ENCODE data around the gene AMOTL2. TPM values are rescaled to one million over a fixed set of nuclear protein-coding genes. Genes with fewer than 3 reads are reported as not detected.

Gene AMOTL2
- total RNA-seq, 1 donor: 0.10 TPM

DNA sequence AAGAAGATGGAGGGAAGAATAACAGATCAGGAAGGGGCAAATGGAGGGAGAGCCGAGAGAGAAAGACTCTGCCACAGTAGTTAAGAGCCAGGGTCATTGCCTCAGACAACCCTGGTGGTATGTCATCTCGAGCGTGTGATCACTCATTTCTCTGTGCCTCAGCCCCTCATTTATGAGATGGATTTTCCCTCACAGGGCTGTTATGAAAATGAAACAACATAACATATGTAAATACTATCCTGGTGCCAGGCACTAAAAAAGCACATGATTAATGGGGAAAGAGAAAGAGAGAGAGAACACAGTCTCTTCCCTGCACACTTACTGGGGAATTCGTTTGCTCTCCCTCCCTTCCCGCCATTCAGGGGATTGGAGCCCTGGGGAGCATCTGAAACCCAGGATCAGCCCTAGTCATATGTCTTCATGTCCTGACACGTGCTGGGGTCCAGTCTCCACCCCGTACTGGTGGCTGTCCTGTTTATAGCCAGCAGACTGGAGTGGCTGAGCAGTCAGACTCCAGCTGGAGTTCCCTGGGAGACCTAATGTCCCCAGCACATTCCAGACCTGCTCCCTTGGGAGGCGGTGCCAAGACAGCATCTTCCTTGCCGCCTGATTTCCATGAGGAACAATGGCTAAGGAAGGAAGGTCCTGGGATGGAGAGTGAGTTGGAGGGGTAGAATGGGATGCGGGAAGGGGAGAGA is 14.7 kb upstream of the AMOTL2 start:
- Histone ChIP-seq H3K27me3 (ENCODE audit: insufficient read depth, low read length) (no peaks in the 10 kb centered on the region), H3K9me3 (ENCODE audit: low read depth, low read length) (no peaks in the 10 kb centered on the region), H3K4me3 (ENCODE audit: low read length) (no peak overlapping the region), H3K4me1 (ENCODE audit: insufficient read depth, low read length) (no peaks in the 10 kb centered on the region)

DNA sequence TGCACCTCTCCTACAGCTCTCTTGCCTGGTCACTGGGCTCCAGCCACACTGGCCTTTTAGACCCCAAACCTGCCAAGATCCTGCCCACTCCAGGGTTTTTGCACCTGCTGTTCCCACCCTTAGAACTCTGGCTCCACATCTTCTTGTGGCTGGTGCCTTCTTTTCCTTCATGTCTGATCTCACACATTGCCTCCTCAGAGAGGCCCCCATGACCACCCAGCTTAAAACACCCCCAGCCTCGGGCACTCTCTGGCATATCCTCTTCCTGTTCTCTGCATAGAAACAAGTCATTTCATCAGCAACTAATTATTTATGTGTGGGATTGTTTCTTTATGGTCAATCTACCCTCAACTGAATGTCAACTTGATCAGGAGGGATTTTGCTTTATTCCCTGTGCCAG is 14.0 kb upstream of the AMOTL2 start:
- Histone ChIP-seq H3K9me3 (ENCODE audit: low read depth, low read length) (no peaks in the 10 kb centered on the region), H3K4me3 (ENCODE audit: low read length) (no peak overlapping the region), H3K4me1 (ENCODE audit: insufficient read depth, low read length) (no peaks in the 10 kb centered on the region), H3K27me3 (ENCODE audit: insufficient read depth, low read length) (no peaks in the 10 kb centered on the region)

DNA sequence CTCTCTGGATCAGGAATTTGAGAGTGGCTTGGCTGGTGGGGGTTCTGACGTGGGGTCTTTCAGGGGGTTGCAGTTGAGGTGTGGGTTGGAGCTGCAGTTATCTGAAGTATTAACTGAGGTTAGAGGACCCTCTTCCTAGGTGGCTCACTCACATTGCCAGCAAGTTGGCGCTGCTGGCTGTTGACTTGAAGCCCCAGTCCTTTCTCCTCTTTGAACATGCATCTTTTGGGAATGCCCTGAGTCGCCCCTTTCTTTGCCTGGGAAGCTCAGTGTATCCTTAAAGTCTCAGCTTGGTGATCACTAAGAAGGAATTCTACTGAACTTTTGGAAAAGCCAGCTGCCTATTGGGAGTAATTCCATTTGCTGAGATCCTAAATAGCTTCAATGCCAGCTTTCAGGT is 13.0 kb upstream of the AMOTL2 start:
- H3K9me3 ChIP-seq (ENCODE audit: low read depth, low read length): no peaks in the 10 kb centered on the region
- H3K27me3 ChIP-seq (ENCODE audit: insufficient read depth, low read length): no peaks in the 10 kb centered on the region
- no peak overlapping the region for H3K4me3 ChIP-seq (ENCODE audit: low read length)
- H3K4me1 ChIP-seq (ENCODE audit: insufficient read depth, low read length): no peaks in the 10 kb centered on the region

DNA sequence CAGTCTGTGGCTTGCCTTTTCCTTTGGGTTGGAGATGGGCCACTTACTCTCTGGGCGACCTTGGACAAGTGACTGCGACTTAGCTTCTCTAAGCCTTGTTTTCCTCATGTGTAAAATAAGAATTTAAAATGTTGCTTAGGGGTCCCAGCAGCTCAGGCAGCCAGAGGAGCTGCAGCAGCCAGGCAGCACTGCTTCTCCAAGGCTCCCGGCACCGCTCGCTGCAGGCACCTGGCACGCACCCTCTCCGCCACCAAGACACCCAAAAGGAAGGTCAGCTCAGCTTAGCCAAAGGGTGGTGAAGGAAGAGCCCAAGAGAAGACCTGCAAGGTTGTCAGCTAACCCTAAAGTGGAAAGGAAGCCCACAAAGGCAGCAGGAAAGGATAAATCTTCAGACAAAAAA is 10.7 kb upstream of the AMOTL2 start:
- H3K9me3 ChIP-seq (ENCODE audit: low read depth, low read length): no peaks in the 10 kb centered on the region
- no peaks in the 10 kb centered on the region for H3K27me3 ChIP-seq (ENCODE audit: insufficient read depth, low read length)
- H3K4me3 ChIP-seq (ENCODE audit: low read length): no peak overlapping the region
- H3K4me1 ChIP-seq (ENCODE audit: insufficient read depth, low read length): no peaks in the 10 kb centered on the region

DNA sequence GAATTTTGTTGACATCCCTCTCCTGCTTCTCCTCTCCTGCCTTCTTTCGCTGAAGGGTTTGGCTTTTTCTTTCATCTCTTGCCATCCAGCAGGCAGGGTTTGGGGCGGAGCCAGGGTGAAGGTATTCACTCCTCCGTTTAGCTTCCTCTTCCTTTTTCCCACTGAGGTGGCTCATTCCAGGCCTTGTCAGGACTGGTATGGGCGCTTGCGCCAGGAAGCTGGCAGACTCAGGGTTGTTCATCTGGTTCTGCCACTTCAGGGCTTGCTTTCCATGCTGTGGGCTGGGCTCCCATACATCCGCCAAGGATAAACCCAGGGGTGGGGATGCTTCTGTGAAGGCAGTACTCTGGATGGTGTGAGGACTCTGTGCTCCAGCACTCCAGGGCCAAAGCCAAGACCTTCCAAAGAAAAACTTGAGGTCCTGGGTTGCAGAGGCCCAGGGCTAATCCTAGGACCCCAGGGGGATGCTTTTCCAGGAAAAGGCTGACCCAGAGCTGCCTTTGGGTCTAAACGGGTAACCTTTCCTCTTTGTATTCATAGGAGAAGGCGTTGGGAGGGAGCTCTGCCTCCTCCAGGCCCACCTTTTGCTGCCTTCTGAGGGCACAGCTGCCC is 7.7 kb upstream of the AMOTL2 start:
- Histone ChIP-seq H3K4me3 (ENCODE audit: low read length) (no peak overlapping the region), H3K4me1 (ENCODE audit: insufficient read depth, low read length) (no peaks in the 10 kb centered on the region), H3K27me3 (ENCODE audit: insufficient read depth, low read length) (no peaks in the 10 kb centered on the region), H3K9me3 (ENCODE audit: low read depth, low read length) (no peaks in the 10 kb centered on the region)

DNA sequence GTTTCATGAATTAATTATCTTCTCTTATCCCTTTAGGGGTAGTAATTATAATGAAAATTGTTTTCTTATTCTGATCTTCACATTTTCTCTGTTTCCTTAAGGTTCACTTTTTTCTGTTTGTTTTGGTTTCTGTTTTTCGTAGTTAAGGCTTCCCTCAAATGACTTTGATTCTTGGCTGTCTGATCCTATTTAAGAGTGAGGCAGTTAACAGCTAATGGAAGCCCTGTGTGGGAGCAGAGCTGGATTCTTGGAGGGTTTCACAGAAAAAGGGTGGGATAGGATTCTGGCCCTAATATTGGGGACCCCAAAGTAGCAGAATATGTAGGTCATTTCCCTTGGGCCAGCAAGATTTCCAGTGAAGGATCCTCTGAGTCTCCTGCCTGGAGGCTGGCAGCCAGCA is 6.8 kb upstream of the AMOTL2 start:
- no peaks in the 10 kb centered on the region for H3K4me1 ChIP-seq (ENCODE audit: insufficient read depth, low read length)
- no peaks in the 10 kb centered on the region for H3K9me3 ChIP-seq (ENCODE audit: low read depth, low read length)
- H3K27me3 ChIP-seq (ENCODE audit: insufficient read depth, low read length): peaks cover 4% of the 10 kb centered on the region
- H3K4me3 ChIP-seq (ENCODE audit: low read length): no peak overlapping the region

DNA sequence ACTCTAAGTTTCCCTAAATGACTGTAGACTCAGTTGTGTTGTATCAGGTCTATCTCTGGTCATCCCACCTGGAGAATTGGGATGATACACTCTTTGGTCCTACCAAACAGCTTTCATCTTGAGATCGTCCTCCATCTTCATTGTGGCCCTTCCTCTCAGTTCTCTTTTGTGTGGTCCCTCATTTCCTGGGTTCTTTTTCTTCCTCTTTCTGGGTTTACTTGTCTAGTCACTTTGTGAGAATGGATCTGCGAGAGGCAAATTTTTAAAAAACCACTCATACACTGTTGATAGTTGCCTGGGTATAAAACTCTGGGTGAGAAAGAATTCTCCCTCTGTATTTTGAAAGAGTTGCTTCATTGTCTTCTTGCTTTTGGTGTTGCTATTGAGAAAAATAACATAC is 6.0 kb upstream of the AMOTL2 start:
- no peak overlapping the region for H3K4me3 ChIP-seq (ENCODE audit: low read length)
- H3K4me1 ChIP-seq (ENCODE audit: insufficient read depth, low read length): no peaks in the 10 kb centered on the region
- peaks cover 13% of the 10 kb centered on the region for H3K27me3 ChIP-seq (ENCODE audit: insufficient read depth, low read length)
- H3K9me3 ChIP-seq (ENCODE audit: low read depth, low read length): no peaks in the 10 kb centered on the region

DNA sequence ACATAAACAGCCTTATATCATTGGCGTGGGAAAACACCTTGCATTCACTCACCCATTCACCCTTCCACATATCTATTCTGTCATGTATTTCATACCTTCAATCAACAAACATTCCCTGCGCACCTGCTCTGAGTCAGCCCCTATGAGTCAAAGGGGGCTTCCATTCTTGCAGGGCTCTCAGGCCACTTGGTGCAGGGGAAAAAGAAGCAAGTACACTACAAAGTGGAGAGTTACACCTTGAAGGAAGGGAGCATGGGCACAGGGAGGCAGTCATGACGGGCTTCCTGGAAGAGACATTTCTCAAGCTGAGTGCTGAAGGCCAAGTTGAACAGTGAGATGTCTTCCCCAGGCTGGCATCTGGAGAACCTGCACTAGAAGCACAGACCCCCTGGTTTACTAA is 4.6 kb upstream of the AMOTL2 start:
- Histone ChIP-seq H3K4me1 (ENCODE audit: insufficient read depth, low read length) (no peaks in the 10 kb centered on the region), H3K4me3 (ENCODE audit: low read length) (no peak overlapping the region), H3K27me3 (ENCODE audit: insufficient read depth, low read length) (peaks cover 24% of the 10 kb centered on the region), H3K9me3 (ENCODE audit: low read depth, low read length) (no peaks in the 10 kb centered on the region)

DNA sequence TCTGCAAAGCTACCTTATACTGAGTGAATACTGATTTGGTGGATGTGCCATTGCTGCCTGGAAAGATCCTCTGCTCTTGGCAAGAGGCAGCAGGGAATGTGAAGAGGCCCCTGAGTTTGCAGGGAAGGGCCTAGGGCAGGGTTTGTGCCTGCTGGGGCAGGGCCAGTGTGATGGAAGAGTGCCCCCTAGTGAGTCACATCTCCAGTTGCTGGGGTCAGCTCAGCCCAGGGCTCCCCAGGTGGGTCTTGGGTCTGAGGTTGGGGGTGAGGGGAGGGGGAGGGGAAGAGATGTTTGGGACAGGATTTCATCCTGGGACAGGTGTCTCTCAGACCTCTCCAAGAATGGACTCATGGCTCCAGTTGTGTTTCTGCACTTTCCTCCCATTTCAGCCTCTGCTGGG is 4.1 kb upstream of the AMOTL2 start:
- no peaks in the 10 kb centered on the region for H3K9me3 ChIP-seq (ENCODE audit: low read depth, low read length)
- H3K4me3 ChIP-seq (ENCODE audit: low read length): no peak overlapping the region
- H3K27me3 ChIP-seq (ENCODE audit: insufficient read depth, low read length): peaks cover 28% of the 10 kb centered on the region
- H3K4me1 ChIP-seq (ENCODE audit: insufficient read depth, low read length): no peaks in the 10 kb centered on the region

DNA sequence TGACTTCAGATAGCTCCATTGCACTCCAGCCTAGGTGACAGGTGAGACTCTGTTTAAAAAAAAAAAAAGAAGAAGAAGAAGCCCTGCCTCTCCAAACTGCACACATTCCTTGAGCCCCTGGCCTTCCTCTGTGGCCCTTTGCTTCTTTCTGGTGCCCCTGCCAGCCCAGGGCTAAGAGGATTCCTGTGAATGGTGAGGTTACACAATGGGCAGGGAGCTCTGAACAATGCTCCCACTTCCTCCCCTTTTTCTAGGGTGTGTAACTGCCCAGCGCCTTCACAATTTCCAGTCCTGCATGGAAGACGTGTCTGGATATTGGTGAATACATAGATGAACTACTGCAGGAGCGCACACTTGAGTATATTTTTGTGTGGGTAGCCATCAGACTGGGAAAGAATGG is 3.6 kb upstream of the AMOTL2 start:
- no peaks in the 10 kb centered on the region for H3K4me1 ChIP-seq (ENCODE audit: insufficient read depth, low read length)

DNA sequence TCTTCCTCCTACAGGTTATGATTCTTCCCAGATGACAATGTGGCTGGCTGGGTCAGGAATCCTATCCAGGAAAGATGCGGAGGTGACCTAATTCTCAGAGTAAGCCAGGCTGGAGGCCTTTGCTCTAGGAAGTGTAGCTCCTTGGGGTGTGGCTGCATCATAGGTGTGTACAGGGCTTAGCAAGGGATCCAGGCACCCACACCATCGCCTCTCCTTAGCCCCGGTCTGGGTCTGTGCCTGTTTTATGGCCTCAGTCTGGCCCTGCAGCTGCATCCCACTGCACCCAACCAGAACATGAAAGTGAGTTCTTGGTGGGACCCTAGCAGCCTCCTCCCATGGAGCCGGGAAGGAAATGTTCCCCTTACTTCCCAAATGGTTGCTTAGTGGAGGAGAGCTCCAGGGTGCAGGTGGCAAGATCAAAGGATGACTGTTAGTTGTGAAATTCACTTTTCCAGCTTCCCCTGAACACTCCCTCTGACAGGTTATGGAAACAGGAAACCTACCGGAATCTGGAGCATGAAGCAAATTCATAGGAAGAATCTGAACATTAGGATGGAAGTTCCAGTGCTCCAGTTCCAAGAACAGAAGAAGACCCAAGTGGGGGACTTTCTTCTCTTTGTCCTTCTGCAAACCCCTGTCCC is 2.7 kb upstream of the AMOTL2 start:
- no peaks in the 10 kb centered on the region for H3K4me1 ChIP-seq (ENCODE audit: insufficient read depth, low read length)
- no peak overlapping the region for H3K4me3 ChIP-seq (ENCODE audit: low read length)
- peaks cover 30% of the 10 kb centered on the region for H3K27me3 ChIP-seq (ENCODE audit: insufficient read depth, low read length)
- H3K9me3 ChIP-seq (ENCODE audit: low read depth, low read length): no peaks in the 10 kb centered on the region

More for the DNA sequence above, 3.6 kb upstream of the AMOTL2 start:
- H3K9me3 ChIP-seq (ENCODE audit: low read depth, low read length): no peaks in the 10 kb centered on the region
- H3K27me3 ChIP-seq (ENCODE audit: insufficient read depth, low read length): peaks cover 30% of the 10 kb centered on the region
- H3K4me3 ChIP-seq (ENCODE audit: low read length): no peak overlapping the region

DNA sequence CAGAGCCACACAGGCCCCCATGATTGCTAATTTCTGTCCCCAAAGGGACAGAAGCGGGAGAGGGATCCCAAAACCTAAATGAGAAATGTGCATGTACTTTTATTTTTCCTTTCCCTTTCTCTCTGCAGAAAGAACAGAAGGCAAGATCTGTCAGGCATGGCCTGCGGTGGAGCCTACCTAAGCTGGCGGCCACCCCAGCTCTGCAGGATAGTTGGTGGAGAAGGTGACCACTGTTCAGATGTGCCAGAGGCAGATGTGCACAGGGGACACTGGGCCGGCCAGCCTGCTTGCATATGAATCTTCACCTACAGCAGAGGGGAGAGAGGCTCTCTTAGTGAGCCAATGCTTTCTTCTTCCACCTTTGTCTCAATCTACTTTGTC is 2.1 kb upstream of the AMOTL2 start:
- Histone ChIP-seq H3K4me1 (ENCODE audit: insufficient read depth, low read length) (no peaks in the 10 kb centered on the region), H3K27me3 (ENCODE audit: insufficient read depth, low read length) (peaks cover 30% of the 10 kb centered on the region), H3K9me3 (ENCODE audit: low read depth, low read length) (no peaks in the 10 kb centered on the region), H3K4me3 (ENCODE audit: low read length) (no peak overlapping the region)

DNA sequence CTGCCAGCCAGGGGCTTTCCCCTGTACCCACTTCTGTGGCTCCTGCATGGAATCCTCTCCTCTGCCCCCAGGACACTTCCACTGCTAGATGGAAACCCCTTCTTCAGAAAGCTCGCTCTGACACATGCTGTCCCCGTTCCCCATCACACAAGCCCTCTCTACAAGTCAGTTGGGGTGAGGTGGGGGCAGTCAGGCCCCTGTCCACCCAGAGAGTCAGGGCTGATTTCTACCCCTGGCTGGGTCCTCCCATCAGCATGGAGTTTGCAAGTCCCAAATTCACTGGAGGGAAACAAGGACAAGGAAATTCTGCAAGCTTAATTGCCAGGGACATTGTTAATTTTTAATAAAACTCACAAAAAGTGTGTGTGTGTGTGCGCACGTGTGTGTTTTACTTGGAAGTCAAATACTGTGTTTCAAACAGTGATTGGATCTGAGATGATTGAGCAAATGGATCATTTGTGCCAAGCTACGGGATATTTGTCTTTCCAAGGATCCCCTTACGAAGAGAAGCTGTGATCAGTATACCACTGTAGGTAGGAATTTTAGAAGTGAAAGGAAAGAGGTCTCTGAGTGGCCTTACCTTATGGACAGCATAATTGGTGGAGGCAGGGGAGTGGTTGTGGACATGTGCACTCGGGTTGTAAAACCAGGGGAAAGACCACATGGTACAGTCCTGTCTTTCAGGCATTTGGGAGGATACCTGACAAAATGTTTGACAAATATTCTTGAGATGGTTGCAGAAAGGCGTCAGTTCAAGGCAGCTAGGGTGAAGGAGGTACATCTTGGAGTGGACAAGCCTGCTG is 1.5 kb upstream of the AMOTL2 start:
- Histone ChIP-seq H3K4me3 (ENCODE audit: low read length) (no peak overlapping the region), H3K9me3 (ENCODE audit: low read depth, low read length) (no peaks in the 10 kb centered on the region), H3K27me3 (ENCODE audit: insufficient read depth, low read length) (peaks cover 30% of the 10 kb centered on the region), H3K4me1 (ENCODE audit: insufficient read depth, low read length) (no peaks in the 10 kb centered on the region)

DNA sequence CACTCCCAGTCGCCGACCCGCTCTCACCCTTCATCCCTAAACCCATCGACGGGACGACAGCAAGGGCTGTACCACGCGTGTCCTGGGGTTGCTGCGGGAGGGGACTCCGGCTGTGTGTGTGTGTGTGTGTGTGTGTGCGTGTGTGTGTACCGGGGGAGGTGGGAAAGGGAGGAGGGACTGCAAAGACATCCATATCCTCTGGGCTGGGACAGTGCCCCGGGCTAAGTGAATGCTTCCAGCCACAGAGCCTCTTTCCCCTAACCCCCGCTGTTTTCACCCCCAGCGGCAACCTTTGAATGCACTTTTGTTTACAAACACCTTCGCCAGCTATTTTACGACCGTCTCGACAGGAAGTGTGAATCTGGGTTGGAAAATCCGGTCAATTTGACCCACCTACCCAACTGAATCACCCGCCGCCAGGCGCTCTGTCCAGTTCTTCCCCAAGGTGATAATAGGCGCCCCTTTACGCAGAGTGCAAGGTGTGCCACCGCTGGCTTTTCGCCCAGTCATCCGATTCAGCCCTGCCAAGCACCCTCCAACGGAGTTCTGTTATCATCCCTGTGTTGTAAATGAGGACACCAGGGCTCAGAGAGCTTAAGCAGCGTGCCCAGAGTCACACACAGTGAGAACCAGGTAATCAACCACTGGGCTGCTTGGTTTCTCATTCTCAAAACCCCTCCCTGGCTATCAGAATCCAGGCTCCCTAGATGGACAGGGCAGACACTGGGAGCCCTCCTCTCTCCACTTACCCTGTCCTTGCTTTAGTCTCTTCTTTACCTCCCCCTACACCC is 739 bp upstream of the AMOTL2 start:
- Histone ChIP-seq H3K9me3 (ENCODE audit: low read depth, low read length) (no peaks in the 10 kb centered on the region), H3K4me3 (ENCODE audit: low read length) (no peak overlapping the region), H3K4me1 (ENCODE audit: insufficient read depth, low read length) (no peaks in the 10 kb centered on the region), H3K27me3 (ENCODE audit: insufficient read depth, low read length) (peaks cover 30% of the 10 kb centered on the region)
